ENCODE data around the gene RAB40C.

DNA sequence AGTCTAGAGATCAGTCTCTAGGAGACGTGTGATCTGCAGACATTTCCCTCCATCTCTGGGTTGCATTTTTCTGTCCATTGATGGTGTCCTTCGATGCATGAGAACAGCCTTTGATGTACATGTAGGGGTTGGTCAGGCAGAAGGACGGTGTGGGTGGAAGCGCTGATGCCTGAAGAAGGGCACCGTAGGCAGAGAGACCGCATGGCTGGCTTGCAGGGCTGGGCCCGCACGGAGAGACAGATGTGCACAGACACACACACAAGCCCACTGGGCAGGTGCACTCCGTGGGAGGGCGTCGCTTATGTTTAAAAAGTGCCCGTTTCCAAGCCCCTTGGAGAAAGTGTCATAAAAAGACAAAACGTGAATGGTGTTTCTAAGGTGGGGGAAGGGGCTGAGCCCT is 25.3 kb downstream of the RAB40C start:
- TF ChIP-seq, protein P1, sequence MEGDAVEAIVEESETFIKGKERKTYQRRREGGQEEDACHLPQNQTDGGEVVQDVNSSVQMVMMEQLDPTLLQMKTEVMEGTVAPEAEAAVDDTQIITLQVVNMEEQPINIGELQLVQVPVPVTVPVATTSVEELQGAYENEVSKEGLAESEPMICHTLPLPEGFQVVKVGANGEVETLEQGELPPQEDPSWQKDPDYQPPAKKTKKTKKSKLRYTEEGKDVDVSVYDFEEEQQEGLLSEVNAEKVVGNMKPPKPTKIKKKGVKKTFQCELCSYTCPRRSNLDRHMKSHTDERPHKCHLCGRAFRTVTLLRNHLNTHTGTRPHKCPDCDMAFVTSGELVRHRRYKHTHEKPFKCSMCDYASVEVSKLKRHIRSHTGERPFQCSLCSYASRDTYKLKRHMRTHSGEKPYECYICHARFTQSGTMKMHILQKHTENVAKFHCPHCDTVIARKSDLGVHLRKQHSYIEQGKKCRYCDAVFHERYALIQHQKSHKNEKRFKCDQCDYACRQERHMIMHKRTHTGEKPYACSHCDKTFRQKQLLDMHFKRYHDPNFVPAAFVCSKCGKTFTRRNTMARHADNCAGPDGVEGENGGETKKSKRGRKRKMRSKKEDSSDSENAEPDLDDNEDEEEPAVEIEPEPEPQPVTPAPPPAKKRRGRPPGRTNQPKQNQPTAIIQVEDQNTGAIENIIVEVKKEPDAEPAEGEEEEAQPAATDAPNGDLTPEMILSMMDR (IDR thresholded peaks at IDR 0.05), result no peak
- no peak for TF ChIP-seq POLR2A (IDR thresholded peaks at IDR 0.05)
